ES-I3 (cell line): ENCODE results near the gene FRK.
"Not testable (repeated sequence)": the region's sequence is repeated elsewhere in the genome, so short reads cannot be mapped to it uniquely, and the experiment has no call there.

Experiments
- H3K36me3 ChIP-seq: 2 replicates; pipeline ENCODE4 v1.6.1; 2013; ENCODE audit warnings: mild to moderate bottlenecking, low read length, control low read depth, moderate library complexity; ENCODE audit not compliant: insufficient read depth
- H3K4me1 ChIP-seq: 2 replicates; pipeline ENCODE4 v1.6.1; 2013; ENCODE audit warnings: mild to moderate bottlenecking, control low read depth, low read length; ENCODE audit not compliant: insufficient read depth
- H3K9ac ChIP-seq: 2 replicates; pipeline ENCODE4 v1.6.1; 2013; ENCODE audit warnings: low read depth, mild to moderate bottlenecking, low read length, moderate library complexity
- H3K9me3 ChIP-seq: 2 replicates; pipeline ENCODE4 v1.6.1; 2013; ENCODE audit warnings: mild to moderate bottlenecking, low read length, moderate library complexity; ENCODE audit not compliant: control insufficient read depth, insufficient read depth

FRK gene

GRCh38 chr6:115945306-115945705, 115.4 kb downstream of the FRK start:
- H3K9me3 ChIP-seq: no peaks in the 10 kb centered on the region
- H3K9ac ChIP-seq: no peak overlapping the region
- H3K4me1 ChIP-seq: no peaks in the 10 kb centered on the region
- H3K36me3 ChIP-seq: no peaks in the 10 kb centered on the region

DNA sequence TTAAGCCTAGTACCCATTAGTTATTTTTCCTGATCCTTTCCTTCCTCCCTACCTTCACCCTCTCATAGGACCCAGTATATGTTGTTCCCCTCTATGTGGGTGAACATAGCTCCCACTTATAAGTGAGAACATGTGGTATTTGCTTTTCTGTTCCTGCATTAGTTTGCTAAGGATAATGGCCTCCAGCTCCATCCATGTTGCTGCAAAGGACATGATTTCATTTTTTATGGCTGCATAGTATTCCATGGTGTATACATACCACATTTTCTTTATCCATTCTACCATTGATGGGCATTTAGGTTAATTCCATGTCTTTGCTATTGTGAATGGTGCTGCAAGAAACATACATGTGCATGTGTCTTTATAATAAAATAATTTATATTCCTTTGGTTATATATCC, 115.9 kb downstream of the FRK start:
- not testable (repeated sequence) for H3K9me3 ChIP-seq, H3K4me1 ChIP-seq, H3K9ac ChIP-seq, H3K36me3 ChIP-seq

DNA sequence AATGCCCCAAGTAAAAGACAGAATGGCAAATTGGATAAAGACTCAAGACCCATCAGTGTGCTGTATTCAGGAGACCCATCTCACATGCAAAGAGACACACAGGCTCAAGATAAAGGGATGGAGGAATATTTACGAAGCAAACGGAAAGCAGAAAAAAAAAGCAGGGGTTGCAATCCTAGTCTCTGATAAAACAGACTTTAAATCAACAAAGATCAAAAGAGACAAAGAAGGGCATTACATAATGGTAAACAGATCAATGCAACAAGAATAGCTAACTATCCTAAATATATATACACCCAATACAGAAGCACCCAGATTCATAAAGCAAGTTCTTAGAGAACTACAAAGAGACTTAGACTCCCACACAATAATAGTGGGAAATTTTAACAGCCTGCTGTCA, 123.2 kb downstream of the FRK start:
- not testable (repeated sequence) for H3K9me3 ChIP-seq, H3K36me3 ChIP-seq, H3K4me1 ChIP-seq, H3K9ac ChIP-seq

GRCh38 chr6:115935361-115935760, 125.3 kb downstream of the FRK start:
- H3K9ac ChIP-seq: no peak overlapping the region
- no peaks in the 10 kb centered on the region for H3K36me3 ChIP-seq
- no peaks in the 10 kb centered on the region for H3K4me1 ChIP-seq
- no peaks in the 10 kb centered on the region for H3K9me3 ChIP-seq

GRCh38 chr6:115934829-115935228, 125.9 kb downstream of the FRK start:
- no peaks in the 10 kb centered on the region for H3K9me3 ChIP-seq
- H3K36me3 ChIP-seq: no peaks in the 10 kb centered on the region
- no peaks in the 10 kb centered on the region for H3K4me1 ChIP-seq
- H3K9ac ChIP-seq: no peak overlapping the region

- no peaks in the 10 kb centered on the region for H3K4me1 ChIP-seq
- no peaks in the 10 kb centered on the region for H3K9me3 ChIP-seq
- H3K9ac ChIP-seq: no peak overlapping the region
- no peaks in the 10 kb centered on the region for H3K36me3 ChIP-seq
Observed at GRCh38 chr6:115934145-115934544, 126.5 kb downstream of the FRK start.

GRCh38 chr6:115932481-115932880, 128.2 kb downstream of the FRK start:
- Histone ChIP-seq H3K36me3 (no peaks in the 10 kb centered on the region), H3K9ac (no peak overlapping the region), H3K4me1 (no peaks in the 10 kb centered on the region), H3K9me3 (no peaks in the 10 kb centered on the region)

DNA sequence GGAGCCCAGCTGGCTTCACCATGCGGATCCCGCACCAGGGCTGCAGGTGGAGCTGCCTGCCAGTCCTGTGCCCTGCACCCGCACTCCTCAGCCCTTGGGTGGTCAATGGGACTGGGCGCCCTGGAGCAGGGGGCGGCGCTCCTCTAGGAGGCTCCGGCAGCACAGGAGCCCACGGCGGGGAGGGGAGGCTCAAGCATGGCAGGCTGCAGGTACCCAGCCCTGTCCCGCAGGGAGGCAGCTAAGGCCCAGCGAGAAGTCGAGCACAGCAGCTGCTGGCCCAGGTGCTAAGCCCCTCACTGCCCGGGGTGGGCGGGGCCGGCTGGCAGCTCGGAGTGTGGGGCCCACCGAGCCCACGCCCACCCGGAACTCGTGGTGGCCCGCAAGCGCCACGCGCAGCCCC, 132.7 kb downstream of the FRK start:
- H3K4me1 ChIP-seq, H3K9ac ChIP-seq, H3K36me3 ChIP-seq, H3K9me3 ChIP-seq: not testable (repeated sequence)

GRCh38 chr6:115922971-115923370, 137.7 kb downstream of the FRK start:
- no peaks in the 10 kb centered on the region for H3K4me1 ChIP-seq
- H3K9ac ChIP-seq: no peak overlapping the region
- no peaks in the 10 kb centered on the region for H3K9me3 ChIP-seq
- no peaks in the 10 kb centered on the region for H3K36me3 ChIP-seq

DNA sequence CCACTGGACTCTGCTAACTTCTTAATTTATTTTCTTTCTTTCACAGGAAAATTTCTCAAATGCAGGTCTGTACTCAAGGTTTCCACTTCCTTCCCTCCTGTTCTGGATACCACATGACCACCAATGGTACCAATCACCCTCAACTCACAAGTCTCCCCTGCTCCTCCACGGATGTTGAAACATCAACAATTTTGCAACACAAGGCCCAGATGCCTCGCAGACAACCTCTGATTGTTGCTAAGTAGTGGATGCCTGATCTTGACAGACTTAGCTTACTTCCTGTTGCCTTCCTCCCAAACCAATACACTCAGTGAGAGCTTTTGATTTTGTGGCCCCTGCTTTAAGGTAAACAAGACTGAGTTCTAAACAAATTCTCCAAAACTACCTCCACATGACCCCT, 146.6 kb downstream of the FRK start:
- no peak overlapping the region for H3K9ac ChIP-seq
- H3K9me3 ChIP-seq: no peaks in the 10 kb centered on the region
- no peaks in the 10 kb centered on the region for H3K36me3 ChIP-seq
- no peaks in the 10 kb centered on the region for H3K4me1 ChIP-seq

GRCh38 chr6:115909923-115910546, 150.7 kb downstream of the FRK start:
- Histone ChIP-seq H3K4me1 (no peaks in the 10 kb centered on the region), H3K36me3 (no peaks in the 10 kb centered on the region), H3K9me3 (no peaks in the 10 kb centered on the region), H3K9ac (no peak overlapping the region)

DNA sequence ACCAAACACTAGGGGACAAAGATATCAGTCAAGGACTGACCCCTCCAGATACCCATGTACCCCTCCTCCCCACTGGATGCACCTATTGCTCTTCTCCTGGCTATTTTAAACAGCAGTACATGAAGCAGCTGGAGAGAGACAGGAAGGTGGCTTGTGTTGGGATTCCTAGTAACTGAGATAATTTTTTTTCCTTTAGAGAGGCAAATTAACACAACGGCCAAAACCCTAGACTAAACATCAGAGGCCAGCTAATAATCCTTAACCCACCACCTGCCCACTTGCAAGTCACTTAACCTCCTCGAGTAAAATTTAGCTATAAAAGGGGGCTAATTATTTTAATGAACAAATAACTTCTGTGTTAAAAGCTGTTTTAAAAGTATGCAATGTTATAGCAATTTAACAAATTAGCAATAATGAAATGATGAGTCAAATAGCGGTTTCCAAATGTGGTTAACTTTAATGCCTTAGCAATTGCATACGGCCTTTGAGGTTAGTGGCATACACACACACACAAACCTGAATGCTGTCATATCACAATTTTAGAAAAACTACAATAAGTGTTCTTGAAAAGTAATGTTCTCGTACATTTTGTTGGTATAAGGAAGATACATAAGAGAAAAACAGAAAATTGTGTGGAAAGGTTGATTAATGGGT, 151.7 kb downstream of the FRK start:
- Histone ChIP-seq H3K36me3 (no peaks in the 10 kb centered on the region), H3K9me3 (no peaks in the 10 kb centered on the region), H3K9ac (no peak overlapping the region), H3K4me1 (no peaks in the 10 kb centered on the region)

- H3K9ac ChIP-seq: no peak overlapping the region
- no peaks in the 10 kb centered on the region for H3K9me3 ChIP-seq
- H3K4me1 ChIP-seq: no peaks in the 10 kb centered on the region
- no peaks in the 10 kb centered on the region for H3K36me3 ChIP-seq
Observed at GRCh38 chr6:115905471-115905870, 155.2 kb downstream of the FRK start.

- Histone ChIP-seq H3K36me3 (no peaks in the 10 kb centered on the region), H3K9ac (no peak overlapping the region), H3K9me3 (no peaks in the 10 kb centered on the region), H3K4me1 (no peaks in the 10 kb centered on the region)
Observed at GRCh38 chr6:115902436-115902835, 158.3 kb downstream of the FRK start.

DNA sequence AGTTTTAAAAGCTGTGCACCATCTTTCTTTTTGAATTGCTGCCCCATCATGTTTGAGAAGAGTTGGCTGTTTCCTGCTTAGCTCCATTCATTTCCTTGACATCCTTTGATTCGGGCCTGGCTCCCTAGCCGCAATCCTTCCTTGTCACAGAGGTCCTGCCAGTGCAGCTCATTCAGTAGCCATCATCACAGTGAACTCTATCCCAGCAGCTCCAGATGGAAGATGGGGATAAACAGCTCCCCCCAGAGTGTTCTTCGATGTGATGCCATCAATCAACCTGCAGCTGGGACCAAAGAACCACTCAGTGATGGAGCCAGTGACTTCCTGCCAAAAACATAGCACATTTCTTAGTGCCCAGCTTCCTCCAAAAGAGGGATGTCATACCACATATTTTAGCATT, 158.8 kb downstream of the FRK start:
- no peak overlapping the region for H3K9ac ChIP-seq
- H3K36me3 ChIP-seq: no peaks in the 10 kb centered on the region
- no peaks in the 10 kb centered on the region for H3K4me1 ChIP-seq
- no peaks in the 10 kb centered on the region for H3K9me3 ChIP-seq
